Astrocyte of the hippocampus (primary cell): ENCODE data around the gene TSC22D3.
"Not testable (repeated sequence)": the region's sequence is repeated elsewhere in the genome, so short reads cannot be mapped to it uniquely, and the experiment has no call there.

Experiments
- DNase-seq: peaks from one replicate; pipeline ENCODE4 v3.0.0; 2011; ENCODE audit warnings: low read depth, low spot score

Gene TSC22D3

GRCh38 chrX:107683124-107683895 lies 92.3 kb downstream of the TSC22D3 start:
- DNase-seq: peak; percentile 4

DNA sequence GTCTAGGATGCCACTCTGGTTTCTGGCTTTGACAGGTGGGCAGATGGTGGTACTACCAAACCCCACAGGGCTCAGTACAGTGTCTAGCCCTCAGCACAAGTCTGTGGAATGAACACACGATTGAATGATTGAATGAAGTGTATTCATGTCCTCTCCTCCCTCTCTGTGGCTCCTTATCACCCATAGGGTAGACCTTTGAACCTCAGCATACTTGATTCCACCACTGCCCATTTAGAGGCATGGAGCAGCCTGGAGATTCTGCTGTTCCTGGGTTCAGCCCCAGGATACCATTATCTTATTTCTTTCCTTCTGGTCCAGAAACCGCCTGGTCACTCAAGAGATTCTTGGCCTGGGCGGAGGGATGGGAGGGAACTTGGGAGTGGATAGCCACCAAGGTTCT lies 93.3 kb downstream of the TSC22D3 start:
- no peak for DNase-seq

DNA sequence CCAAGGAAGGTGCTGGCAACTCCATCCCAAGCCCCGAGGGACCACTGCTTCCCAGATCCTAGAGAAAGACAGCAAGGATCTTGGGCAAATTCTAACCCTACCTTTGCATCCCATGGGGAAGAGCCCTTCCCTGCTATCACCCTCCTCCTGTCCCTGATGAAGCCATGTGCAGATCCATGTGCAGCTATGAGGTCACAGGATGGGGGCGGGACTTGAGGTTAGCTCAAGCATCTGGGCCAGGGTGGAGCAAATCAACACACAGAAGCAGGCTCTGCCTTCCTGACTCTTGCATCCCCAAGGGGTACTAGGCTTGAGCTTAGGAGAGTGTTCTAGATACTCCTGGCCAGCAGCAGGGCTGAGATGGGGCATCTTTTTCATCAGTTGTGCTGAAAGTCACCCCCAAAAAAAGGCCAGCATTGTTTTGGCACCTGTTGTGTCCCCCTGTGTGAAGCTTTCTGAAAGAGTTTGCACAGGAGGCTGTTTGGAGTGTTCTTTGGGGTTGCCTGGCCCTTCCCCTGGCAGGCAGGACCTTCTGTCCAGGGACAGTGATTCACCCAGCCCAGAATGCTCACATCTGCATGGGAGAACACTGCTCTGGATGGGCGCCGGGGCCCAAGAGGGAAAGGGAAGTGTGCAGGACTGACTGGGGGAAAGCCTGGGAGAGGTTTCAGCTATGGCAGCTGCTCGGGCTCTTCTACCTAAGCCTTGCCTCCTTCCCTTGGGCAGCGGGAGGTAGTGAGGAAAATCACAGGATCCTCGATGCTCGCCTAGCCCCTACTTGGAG lies 96.4 kb downstream of the TSC22D3 start:
- DNase-seq: peak; percentile 46

- no peak for DNase-seq
Observed at GRCh38 chrX:107677909-107678308, 97.7 kb downstream of the TSC22D3 start.

GRCh38 chrX:107677501-107677901 lies 98.1 kb downstream of the TSC22D3 start:
- DNase-seq: peak; percentile 76

DNA sequence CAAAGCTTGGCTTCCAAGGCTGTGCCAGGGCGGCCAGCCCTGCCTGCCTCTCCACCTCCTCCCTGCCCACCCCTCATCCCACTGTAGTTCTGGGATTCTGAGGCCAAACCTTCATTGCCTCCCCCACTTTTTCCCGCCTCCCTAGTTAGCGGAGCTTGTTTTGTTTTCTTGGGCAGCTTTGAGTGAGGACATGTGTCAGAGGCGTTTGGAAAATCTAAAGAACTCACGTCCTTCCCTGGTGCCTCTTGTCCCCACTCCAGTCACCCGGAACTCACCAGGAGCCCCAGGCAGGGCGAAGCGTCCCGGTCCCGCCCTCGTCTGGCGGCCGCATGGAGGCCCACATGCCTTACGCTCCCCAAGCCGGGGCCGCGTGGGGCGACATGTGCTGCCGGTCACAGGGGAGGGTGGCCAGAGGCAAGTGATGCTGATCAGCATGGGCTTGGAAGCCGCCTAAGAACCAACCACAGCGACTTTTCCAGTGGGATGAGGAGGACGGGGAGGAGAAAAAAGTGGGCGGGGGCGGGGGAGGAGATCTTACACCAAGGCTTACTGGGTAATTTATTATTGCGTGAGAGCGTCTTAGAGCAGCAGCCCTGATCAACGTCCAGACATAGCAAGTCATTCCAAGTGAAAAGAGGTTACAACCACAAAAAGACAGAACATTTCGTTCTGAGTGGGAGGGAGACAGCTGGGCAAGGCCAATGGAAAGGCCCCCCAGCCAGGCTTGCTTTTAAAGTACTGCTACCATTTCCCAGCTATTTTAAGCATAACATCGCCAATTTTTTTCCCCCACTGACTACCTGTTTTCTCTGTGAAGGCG lies 98.8 kb downstream of the TSC22D3 start:
- peak; percentile 84 for DNase-seq

DNA sequence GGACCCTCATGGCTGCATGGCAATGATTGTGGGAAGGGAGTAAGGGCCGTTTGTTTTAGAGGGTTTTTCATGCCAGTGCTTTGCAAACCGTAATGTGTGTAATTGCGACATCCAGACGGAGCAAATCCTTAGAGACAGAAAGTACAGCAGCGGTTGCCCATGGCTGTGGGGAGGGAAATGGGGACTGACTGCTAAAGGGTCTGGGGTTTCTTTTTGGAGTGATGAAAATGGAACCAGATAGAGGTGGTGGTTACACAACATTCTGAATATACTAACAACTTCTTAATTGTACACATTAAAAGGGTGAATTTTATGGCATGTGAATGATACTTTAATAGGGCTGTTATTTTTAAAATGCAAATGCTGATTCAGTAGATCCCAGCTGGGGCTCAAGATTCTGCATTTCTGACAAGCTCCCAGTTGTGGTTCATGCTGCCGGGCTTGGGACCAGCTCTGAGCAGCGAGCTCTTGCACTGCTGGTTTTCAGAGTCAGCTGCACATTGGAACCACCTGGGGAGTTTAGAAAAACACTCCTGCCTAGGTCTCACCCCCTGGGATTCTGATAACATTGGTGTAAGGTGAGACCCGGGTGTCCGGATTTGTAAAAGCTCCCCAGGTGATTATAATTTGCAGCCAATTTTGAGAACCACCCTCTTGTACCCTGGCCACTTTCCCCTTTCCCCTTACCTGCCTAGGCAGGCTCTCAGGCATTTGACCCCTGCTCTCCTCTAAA lies 99.6 kb downstream of the TSC22D3 start:
- peak; percentile 53 for DNase-seq

GRCh38 chrX:107675365-107675654 lies 100.3 kb downstream of the TSC22D3 start:
- DNase-seq: no peak

- peak; percentile 78 for DNase-seq
Observed at GRCh38 chrX:107674480-107675364, 100.9 kb downstream of the TSC22D3 start.

GRCh38 chrX:107673933-107674479 lies 101.6 kb downstream of the TSC22D3 start:
- peak; percentile 90 for DNase-seq

DNA sequence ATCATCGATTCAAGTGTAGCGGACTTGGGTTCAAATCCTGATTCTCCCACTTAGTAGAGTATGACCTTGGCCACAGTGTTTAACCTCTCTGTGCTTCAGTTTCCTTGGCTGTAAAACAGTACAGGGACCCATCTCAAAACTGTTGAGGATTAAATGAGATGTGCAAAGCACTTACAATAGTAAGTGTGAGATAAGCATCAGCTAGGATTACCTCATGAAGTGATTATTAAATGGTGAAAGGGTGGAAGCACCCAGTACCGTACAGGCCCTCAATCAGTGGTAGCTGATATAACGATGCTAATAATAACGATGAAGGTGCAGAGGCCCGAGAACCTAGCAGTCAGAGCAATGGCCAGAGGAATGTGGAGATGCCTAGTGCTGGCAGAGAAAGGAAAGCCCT lies 102.2 kb downstream of the TSC22D3 start:
- DNase-seq: no peak

- DNase-seq: peak; percentile 80
Observed at GRCh38 chrX:107672955-107673378, 102.6 kb downstream of the TSC22D3 start.

GRCh38 chrX:107671256-107671655 lies 104.3 kb downstream of the TSC22D3 start:
- DNase-seq: not testable (repeated sequence)

DNA sequence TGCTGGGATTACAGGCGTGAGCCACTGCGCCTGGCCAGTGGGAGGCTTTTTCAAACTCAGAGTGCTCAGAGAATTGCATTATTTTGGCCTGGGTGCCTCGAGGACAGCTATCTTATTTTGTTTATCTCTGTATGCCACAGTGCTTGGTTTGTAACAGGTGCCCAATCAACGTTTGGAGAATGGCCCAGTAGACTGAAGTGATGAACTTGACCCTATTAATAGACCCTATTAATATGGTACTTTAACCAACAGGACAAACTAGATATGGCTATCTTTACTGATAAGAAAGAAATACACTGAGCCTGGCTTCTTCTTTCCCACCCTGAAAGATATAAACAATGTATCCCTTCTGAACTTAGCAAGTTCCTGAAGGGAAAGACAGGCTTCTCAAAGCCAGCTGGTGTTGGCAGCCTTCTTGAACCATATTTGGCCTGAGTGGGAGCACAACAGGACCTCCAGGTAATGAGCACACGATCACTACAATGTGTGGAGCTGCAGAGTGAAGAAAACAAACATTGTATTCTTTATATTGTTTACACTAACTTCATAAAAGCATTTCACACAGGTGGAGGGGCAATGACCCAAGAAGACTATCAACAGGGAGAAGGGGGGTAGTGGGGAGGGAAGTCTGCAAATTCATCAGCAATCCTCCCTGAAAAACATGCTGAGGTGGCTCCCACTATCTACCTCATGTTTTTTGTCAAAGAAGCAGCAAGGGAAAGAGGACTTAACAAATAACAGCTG lies 105.5 kb downstream of the TSC22D3 start:
- DNase-seq: no peak

- no peak for DNase-seq
Observed at GRCh38 chrX:107669261-107669660, 106.3 kb downstream of the TSC22D3 start.

DNA sequence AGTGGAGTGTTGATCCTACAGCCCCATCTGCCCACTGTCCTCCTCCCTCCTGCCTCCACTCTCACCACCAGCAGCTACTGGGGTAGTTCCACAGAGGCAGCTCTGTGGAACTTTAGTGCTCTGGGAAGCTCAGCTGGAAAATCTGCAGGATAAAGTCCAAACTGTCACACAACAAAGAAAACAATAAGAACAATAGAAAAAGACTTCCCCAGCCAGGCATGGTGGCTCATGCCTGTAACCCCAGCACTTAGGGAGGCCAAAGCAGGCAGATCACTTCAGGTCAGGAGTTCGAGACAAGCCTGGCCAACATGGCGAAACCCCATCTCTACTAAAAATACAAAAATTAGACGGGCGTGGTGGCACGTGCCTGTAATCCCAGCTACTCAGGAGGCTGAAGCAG lies 106.9 kb downstream of the TSC22D3 start:
- DNase-seq: not testable (repeated sequence)

GRCh38 chrX:107667426-107667825 lies 108.2 kb downstream of the TSC22D3 start:
- no peak for DNase-seq

DNA sequence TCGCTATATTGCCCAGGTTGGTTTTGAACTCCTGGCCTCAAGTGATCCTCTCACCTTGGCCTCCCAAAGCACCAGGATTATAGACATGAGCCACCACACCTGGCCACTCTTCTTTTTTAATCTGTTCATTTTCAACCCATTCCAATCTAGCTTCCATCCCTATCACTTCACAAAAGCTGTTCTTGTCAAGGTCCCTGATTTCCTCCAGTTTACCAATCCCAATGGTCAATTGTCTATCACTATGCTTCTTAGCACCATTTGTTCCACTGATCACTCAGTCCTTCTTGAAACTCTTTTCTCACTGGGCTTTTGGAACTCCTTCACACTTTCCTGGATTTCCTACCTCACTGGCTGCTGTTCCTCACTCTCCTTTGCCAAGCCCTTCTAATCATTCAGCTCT lies 108.7 kb downstream of the TSC22D3 start:
- DNase-seq: no peak
